ENCODE data around the gene WDR7.

DNA sequence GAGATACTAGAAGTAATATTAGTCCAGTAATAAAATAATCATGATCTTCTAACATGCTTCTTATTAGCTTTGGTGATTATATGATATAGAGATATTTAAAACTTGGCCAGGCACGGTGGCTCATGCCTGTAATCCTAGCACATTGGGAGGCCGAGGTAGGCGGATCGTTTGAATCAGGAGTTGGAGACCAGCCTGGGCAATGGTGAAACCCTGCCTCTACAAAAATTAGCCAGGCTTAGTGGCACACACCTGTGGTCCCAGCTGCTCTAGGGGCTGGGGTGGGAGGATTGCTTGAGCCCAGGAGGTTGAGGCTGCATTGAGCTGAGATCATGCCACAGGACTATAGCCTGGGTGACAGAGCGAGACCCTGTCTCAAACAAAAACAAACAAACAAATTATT lies 87.0 kb downstream of the WDR7 start:
- no peak for TF ChIP-seq POLR2AphosphoS5 (IDR thresholded peaks at IDR 0.05)
- TF ChIP-seq, protein P1, sequence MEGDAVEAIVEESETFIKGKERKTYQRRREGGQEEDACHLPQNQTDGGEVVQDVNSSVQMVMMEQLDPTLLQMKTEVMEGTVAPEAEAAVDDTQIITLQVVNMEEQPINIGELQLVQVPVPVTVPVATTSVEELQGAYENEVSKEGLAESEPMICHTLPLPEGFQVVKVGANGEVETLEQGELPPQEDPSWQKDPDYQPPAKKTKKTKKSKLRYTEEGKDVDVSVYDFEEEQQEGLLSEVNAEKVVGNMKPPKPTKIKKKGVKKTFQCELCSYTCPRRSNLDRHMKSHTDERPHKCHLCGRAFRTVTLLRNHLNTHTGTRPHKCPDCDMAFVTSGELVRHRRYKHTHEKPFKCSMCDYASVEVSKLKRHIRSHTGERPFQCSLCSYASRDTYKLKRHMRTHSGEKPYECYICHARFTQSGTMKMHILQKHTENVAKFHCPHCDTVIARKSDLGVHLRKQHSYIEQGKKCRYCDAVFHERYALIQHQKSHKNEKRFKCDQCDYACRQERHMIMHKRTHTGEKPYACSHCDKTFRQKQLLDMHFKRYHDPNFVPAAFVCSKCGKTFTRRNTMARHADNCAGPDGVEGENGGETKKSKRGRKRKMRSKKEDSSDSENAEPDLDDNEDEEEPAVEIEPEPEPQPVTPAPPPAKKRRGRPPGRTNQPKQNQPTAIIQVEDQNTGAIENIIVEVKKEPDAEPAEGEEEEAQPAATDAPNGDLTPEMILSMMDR (IDR thresholded peaks at IDR 0.05) = no peak
